H1 (cell line): ENCODE data around the gene LRIG2. TPM values are rescaled to one million over a fixed set of nuclear protein-coding genes. Genes with fewer than 3 reads are reported as not detected.

Source experiments
- CTCF ChIA-PET: fragments of 300-600 bp; sonication (Branson Sonifier 250); formaldehyde crosslinking; loops from one replicate; lab custom pipeline; 2021; ENCODE audit not compliant: partially characterized antibody; lab: Charles Lee
- POLR2A ChIA-PET: fragments of 300-600 bp; sonication (Branson Sonifier 250); formaldehyde crosslinking; loops from one replicate; lab custom pipeline; 2021; ENCODE audit warnings: inconsistent platforms; ENCODE audit not compliant: partially characterized antibody; lab: Charles Lee
- DNase-seq, 2 experiments: peaks; one replicate each; pipeline versions ENCODE4 v3.0.0 to v3.0.0-alpha.2; 2010 to 2022; ENCODE audit warnings: low spot score in 2 of 2, low read depth in 1 of 2, mixed read lengths in 1 of 2
- FAIRE-seq: peaks from 2 replicates; lab custom pipeline; 2011; peaks lifted over from hg19 to GRCh38; lab: Jason Lieb, UNC
- H2AFZ ChIP-seq: 2 replicates; pipeline ENCODE4 v1.8.1; 2012; ENCODE audit warnings: low read length, inconsistent platforms
- H2AK5ac ChIP-seq: 2 replicates; pipeline ENCODE4 v1.6.1; 2013; ENCODE audit warnings: low read depth, low read length
- H2BK120ac ChIP-seq: replicated peaks from 2 replicates; pipeline ENCODE3; 2013; ENCODE audit warnings: low read depth, low read length, inconsistent platforms
- H2BK12ac ChIP-seq: 2 replicates; pipeline ENCODE4 v1.6.1; 2013; ENCODE audit warnings: low read depth, low read length
- H2BK15ac ChIP-seq: 2 replicates; pipeline ENCODE4 v1.6.1; 2013; ENCODE audit warnings: low read length
- H2BK20ac ChIP-seq: 2 replicates; pipeline ENCODE4 v1.6.1; 2013; ENCODE audit warnings: low read length
- H2BK5ac ChIP-seq: 2 replicates; pipeline ENCODE4 v1.6.1; 2013; ENCODE audit warnings: low read depth, low read length
- H3K14ac ChIP-seq: 2 replicates; pipeline ENCODE4 v1.6.1; 2013; ENCODE audit warnings: inconsistent platforms; ENCODE audit not compliant: insufficient read length
- H3K18ac ChIP-seq: 2 replicates; pipeline ENCODE4 v1.6.1; 2013; ENCODE audit warnings: low read length; ENCODE audit errors: extremely low read depth
- H3K23ac ChIP-seq: 2 replicates; pipeline ENCODE4 v1.6.1; 2013; ENCODE audit warnings: inconsistent platforms; ENCODE audit not compliant: insufficient read length
- H3K23me2 ChIP-seq: 2 replicates; pipeline ENCODE4 v1.6.1; 2013; ENCODE audit warnings: low read depth, low read length
- H3K27ac ChIP-seq: 2 replicates; pipeline ENCODE4 v1.6.1; 2011; ENCODE audit warnings: low read depth, low read length, inconsistent platforms
- H3K27me3 ChIP-seq, 4 experiments: replicated peaks in 1 of 4; 1 replicate in 1 of 4; 2 replicates in 3 of 4; pipeline versions ENCODE4 v1.6.1 to v1.8.1; 2011 to 2013; ENCODE audit warnings: low read length in 3 of 4, mild to moderate bottlenecking in 3 of 4, inconsistent platforms in 2 of 4, mixed read lengths in 2 of 4, moderate library complexity in 1 of 4; ENCODE audit not compliant: control insufficient read depth in 3 of 4, insufficient read depth in 3 of 4; ENCODE audit errors: extremely low read depth in 1 of 4
- H3K36me3 ChIP-seq, 4 experiments: 2 replicates each; pipeline versions ENCODE4 v1.6.1 to v1.8.1; 2011 to 2013; ENCODE audit warnings: mild to moderate bottlenecking in 4 of 4, low read length in 3 of 4, moderate library complexity in 2 of 4, control low read depth in 1 of 4, inconsistent platforms in 1 of 4; ENCODE audit not compliant: insufficient read depth in 4 of 4, control insufficient read depth in 2 of 4
- H3K4ac ChIP-seq: replicated peaks from 2 replicates; pipeline ENCODE3; 2013; ENCODE audit warnings: low read length, low read depth, mixed read lengths, inconsistent platforms; ENCODE audit not compliant: insufficient read length
- H3K4me1 ChIP-seq, 4 experiments: replicated peaks in 1 of 4; 1 replicate in 1 of 4; 2 replicates in 3 of 4; pipeline versions ENCODE4 v1.6.1 to v1.8.1; 2011 to 2013; ENCODE audit warnings: low read length in 3 of 4, inconsistent platforms in 2 of 4, mixed read lengths in 1 of 4; ENCODE audit not compliant: insufficient read depth in 4 of 4, control insufficient read depth in 3 of 4
- H3K4me2 ChIP-seq, 2 experiments: 2 replicates each; pipeline versions ENCODE4 v1.6.1 to v1.8.1; 2011 to 2013; ENCODE audit warnings: low read depth in 2 of 2, low read length in 2 of 2, control low read depth in 1 of 2, inconsistent platforms in 1 of 2, mild to moderate bottlenecking in 1 of 2; ENCODE audit not compliant: insufficient read depth in 1 of 2
- H3K4me3 ChIP-seq, 4 experiments: fragments of 200-600, 300-600 bp in 1 of 4; sonication (generic), shearing (Covaris generic), sonication (Bioruptor Twin) in 1 of 4; 2 replicates each; pipeline versions ENCODE4 v1.5.1 to v1.8.1; 2011 to 2016; ENCODE audit warnings: low read length in 4 of 4, low read depth in 3 of 4, control low read depth in 2 of 4, inconsistent platforms in 2 of 4, mild to moderate bottlenecking in 2 of 4, mixed read lengths in 1 of 4, moderate library complexity in 1 of 4; ENCODE audit not compliant: insufficient read depth in 2 of 4; ENCODE audit errors: extremely low read depth in 1 of 4
- H3K56ac ChIP-seq: replicated peaks from 2 replicates; pipeline ENCODE3; 2013; ENCODE audit warnings: low read depth, mild to moderate bottlenecking, mixed read lengths, low read length, inconsistent platforms; ENCODE audit not compliant: insufficient read length
- H3K79me1 ChIP-seq: 2 replicates; pipeline ENCODE4 v1.6.1; 2013; ENCODE audit warnings: low read depth, low read length, control low read depth
- H3K79me2 ChIP-seq, 2 experiments: 2 replicates each; pipeline versions ENCODE4 v1.6.1 to v1.8.1; 2012 to 2013; ENCODE audit warnings: low read length in 2 of 2, mild to moderate bottlenecking in 2 of 2, inconsistent platforms in 1 of 2; ENCODE audit not compliant: insufficient read depth in 2 of 2, control insufficient read depth in 1 of 2
- H3K9ac ChIP-seq, 4 experiments: replicated peaks in 1 of 4; 1 replicate in 1 of 4; 2 replicates in 3 of 4; pipeline versions ENCODE4 v1.6.1 to v1.8.1; 2011 to 2013; ENCODE audit warnings: low read depth in 3 of 4, low read length in 3 of 4, control low read depth in 2 of 4, mild to moderate bottlenecking in 2 of 4, moderate library complexity in 2 of 4, inconsistent platforms in 1 of 4; ENCODE audit errors: extremely low read depth in 1 of 4
- H3K9me3 ChIP-seq, 2 experiments: 2 replicates each; pipeline versions ENCODE4 v1.6.1 to v1.8.1; 2012 to 2013; ENCODE audit warnings: mild to moderate bottlenecking in 2 of 2, moderate library complexity in 2 of 2, control low read depth in 1 of 2, inconsistent platforms in 1 of 2, low read depth in 1 of 2, low read length in 1 of 2, mixed read lengths in 1 of 2; ENCODE audit not compliant: insufficient read depth in 2 of 2
- H4K20me1 ChIP-seq, 2 experiments: replicated peaks in 1 of 2; 2 replicates each; pipeline versions ENCODE3 to v1.8.1; 2011 to 2013; ENCODE audit warnings: inconsistent platforms in 2 of 2, low read length in 2 of 2, mild to moderate bottlenecking in 1 of 2; ENCODE audit not compliant: insufficient read depth in 2 of 2, control insufficient read depth in 1 of 2
- H4K5ac ChIP-seq: 2 replicates; pipeline ENCODE4 v1.6.1; 2013; ENCODE audit warnings: low read length, low read depth, mixed read lengths, inconsistent platforms; ENCODE audit not compliant: insufficient read length
- H4K8ac ChIP-seq: 2 replicates; pipeline ENCODE4 v1.8.0; 2013; ENCODE audit warnings: mild to moderate bottlenecking, moderate library complexity, low read length, inconsistent platforms; ENCODE audit not compliant: insufficient read depth; ENCODE audit errors: extremely low read depth
- H4K91ac ChIP-seq: replicated peaks from 2 replicates; pipeline ENCODE3; 2013; ENCODE audit warnings: low read length, mixed read lengths, inconsistent platforms; ENCODE audit not compliant: insufficient read length
- CTBP2 ChIP-seq: IDR thresholded peaks from 2 replicates; pipeline ENCODE4 v1.7.0; 2011; ENCODE audit warnings: borderline replicate concordance, mild to moderate bottlenecking, moderate library complexity, mixed read lengths, low read length; ENCODE audit not compliant: insufficient read depth, insufficient read length
- HDAC2 ChIP-seq, 2 experiments: fragments of 300-600 bp in 1 of 2; sonication (generic) in 1 of 2; IDR thresholded peaks; 2 replicates each; pipeline ENCODE4 v1.6.1; 2011 to 2012; ENCODE audit warnings: low read depth in 2 of 2, low read length in 2 of 2, mild to moderate bottlenecking in 2 of 2, moderate library complexity in 2 of 2, borderline replicate concordance in 1 of 2, inconsistent platforms in 1 of 2
- POU5F1 ChIP-seq: IDR thresholded peaks from 2 replicates; pipeline ENCODE4 v1.6.1; 2011; ENCODE audit warnings: low read depth, mild to moderate bottlenecking, low read length, moderate library complexity
- SP1 ChIP-seq: IDR thresholded peaks from 2 replicates; pipeline ENCODE4 v1.6.1; 2011; ENCODE audit warnings: low read depth, low read length
- TAF1 ChIP-seq: IDR thresholded peaks from 2 replicates; pipeline ENCODE4 v1.6.1; 2011; ENCODE audit warnings: mild to moderate bottlenecking, low read depth, low read length
- TEAD4 ChIP-seq: IDR thresholded peaks from 2 replicates; pipeline ENCODE4 v1.6.1; 2012; ENCODE audit warnings: low read depth, low read length, inconsistent platforms, mixed read lengths
- ZNF274 ChIP-seq: IDR thresholded peaks from 2 replicates; pipeline ENCODE4 v1.7.0; 2012; ENCODE audit warnings: low read length, borderline replicate concordance; ENCODE audit errors: extremely low read depth
- WGBS, 2 experiments: shearing (Covaris generic) in 1 of 2; methylation state at CpG; one replicate each; pipeline versions ENCODE4 v1.1.6 to v1.1.7; 2013 to 2015; ENCODE audit warnings: low lambda C conversion rate in 2 of 2, mixed read lengths in 2 of 2, inconsistent platforms in 1 of 2, low coverage in 1 of 2, missing lambda C conversion rate in 1 of 2; ENCODE audit not compliant: insufficient replicate concordance in 2 of 2, insufficient coverage in 1 of 2, insufficient read length in 1 of 2; ENCODE audit errors: extremely low coverage in 1 of 2, missing lambda C conversion rate in 1 of 2; 5-methylcytosine and 5-hydroxymethylcytosine counted together
- polyA plus RNA-seq, 7 experiments: library from polyadenylated mRNA; depleted of rRNA in 3 of 7; stranded (reverse) in 5 of 7; unstranded in 2 of 7; fragments of >200 nt in 5 of 7; fragments of 200-250 nt in 2 of 7; gene quantifications; 1 replicate in 5 of 7; 2 replicates in 1 of 7; 4 replicates in 1 of 7; pipeline versions ENCODE4 v1.2.1 to v1.2.3, GENCODE V29; 2011 to 2013; ENCODE audit warnings: missing spikeins in 2 of 7, mixed read lengths in 2 of 7
- total RNA-seq: library from RNA; stranded (reverse); fragmentation: NEBNext Ultra II Directional; extraction: Animal tissue kit (Norgen Biotek cat#: 25700); gene quantifications from 2 replicates; pipeline ENCODE4 v1.2.1, GENCODE V29; 2021

Gene LRIG2
- total and polyA plus RNA-seq, 2 of the 8 experiments (the other 6 are each of a cell fraction or from before 2014, with no cell fraction given) = 16.2 to 20.9 TPM

- no peak overlapping the region for H3K4me3 ChIP-seq
- no peak overlapping the region for H3K23ac ChIP-seq
- H4K20me1 ChIP-seq = peaks cover 0 to 3% of the 10 kb centered on the region in 2 experiments
- TF ChIP-seq SP1 = no peak
- no peak for TF ChIP-seq TAF1
- TF ChIP-seq CTBP2 = no peak
- no peak for TF ChIP-seq ZNF274
- no peak for TF ChIP-seq TEAD4
- no peak for TF ChIP-seq HDAC2 (IDR thresholded peaks at IDR 0.05; ENCODE audit: borderline replicate concordance in 1 of 2, low read depth in 2 of 2, low read length in 2 of 2)
- TF ChIP-seq POU5F1 = no peak
- TF ChIP-seq, all 59 proteins: peak for 0
- Histone ChIP-seq H4K91ac (no peak overlapping the region), H3K79me1 (no peaks in the 10 kb centered on the region), H3K9me3 (no peaks in the 10 kb centered on the region), H3K9ac (no peak overlapping the region), H3K14ac (no peak overlapping the region), H2BK5ac (no peak overlapping the region), H3K27me3 (peaks cover 0 to 1% (median 0%) of the 10 kb centered on the region in 4 experiments; a peak in 1 of 7 replicates), H3K36me3 (peaks cover 16 to 86% (median 66%) of the 10 kb centered on the region in 4 experiments), H3K23me2 (no peaks in the 10 kb centered on the region), H2BK20ac (no peak overlapping the region), H3K18ac (no peak overlapping the region), H3K4me1 (no peaks in the 10 kb centered on the region), H3K79me2 (peaks cover 0 to 16% of the 10 kb centered on the region in 2 experiments; a peak in 2 of 4 replicates), H4K8ac (no peak overlapping the region), H2AK5ac (no peak overlapping the region), H2BK12ac (no peak overlapping the region), H3K4me2 (no peak overlapping the region), H3K4ac (no peak overlapping the region), H4K5ac (no peak overlapping the region), H3K27ac (no peak overlapping the region), H3K56ac (no peak overlapping the region), H2BK120ac (no peak overlapping the region), H2AFZ (no peak overlapping the region), H2BK15ac (no peak overlapping the region)
- WGBS, 2 experiments = 91% methylated on average over 5 of the region's 5 CpGs; no CpG with 5 or more reads in 1 of the 2 experiments
- ChIA-PET CTCF (interaction anchor here (1.2 to 1.6 kb wide), 2 partner anchors 14 to 380 kb away, joined by 3 to 4 read pairs; partner anchors contain the start of gene PPM1J), POLR2A (interaction anchor here (0.9 to 2.3 kb wide), 3 partner anchors 9 to 27 kb away, joined by 3 to 12 read pairs (median 4); partner anchors contain the start of gene LRIG2)
- DNase-seq (no peak), FAIRE-seq (peak; percentile 55)
Measured at GRCh38 chr1:113095790-113096455, 22.9 kb downstream of the LRIG2 start.
